MM.1S (cell line): ENCODE results near the gene CCDC148.

Source experiments
- CTCF ChIP-seq: fragments of 300-600 bp; sonication (generic); IDR thresholded peaks from 2 replicates; pipeline ENCODE4 v1.5.1; 2016; ENCODE audit warnings: antibody characterized with exemption, low read length, mixed read lengths
- EZH2 ChIP-seq: fragments of 300-600 bp; sonication (generic); optimal IDR thresholded peaks from 2 replicates; pipeline ENCODE3; 2017; ENCODE audit warnings: low read depth, mild to moderate bottlenecking, antibody characterized with exemption, low read length, mixed read lengths
- EZH2phosphoT487 ChIP-seq: fragments of 300-600 bp; sonication (generic); IDR thresholded peaks from 2 replicates; pipeline ENCODE4 v1.6.1; 2018; ENCODE audit warnings: antibody characterized with exemption, low read length

- TF ChIP-seq CTCF (no peak), EZH2 (no peak), EZH2phosphoT487 (no peak)
These were observed 273.8 kb downstream of the CCDC148 start for GRCh38 chr2:158182676-158183295.
